Measurements from ENCODE around the gene PARVA.

GRCh38 chr11:12417691-12418611 lies 40.6 kb downstream of the PARVA start:
- TF ChIP-seq POLR2A (IDR thresholded peaks at IDR 0.05; ENCODE audit: low read depth, low read length) = no peak
- no peak for TF ChIP-seq POLR2AphosphoS5 (IDR thresholded peaks at IDR 0.05; ENCODE audit: low read depth, low read length)
